ENCODE data around the gene BBS2. TPM values are rescaled to one million over a fixed set of nuclear protein-coding genes. Genes with fewer than 3 reads are reported as not detected.

Gene BBS2
- total RNA-seq, 4 donors from 2014 or later: 55.1 to 98.6 (median 57.4) TPM

DNA sequence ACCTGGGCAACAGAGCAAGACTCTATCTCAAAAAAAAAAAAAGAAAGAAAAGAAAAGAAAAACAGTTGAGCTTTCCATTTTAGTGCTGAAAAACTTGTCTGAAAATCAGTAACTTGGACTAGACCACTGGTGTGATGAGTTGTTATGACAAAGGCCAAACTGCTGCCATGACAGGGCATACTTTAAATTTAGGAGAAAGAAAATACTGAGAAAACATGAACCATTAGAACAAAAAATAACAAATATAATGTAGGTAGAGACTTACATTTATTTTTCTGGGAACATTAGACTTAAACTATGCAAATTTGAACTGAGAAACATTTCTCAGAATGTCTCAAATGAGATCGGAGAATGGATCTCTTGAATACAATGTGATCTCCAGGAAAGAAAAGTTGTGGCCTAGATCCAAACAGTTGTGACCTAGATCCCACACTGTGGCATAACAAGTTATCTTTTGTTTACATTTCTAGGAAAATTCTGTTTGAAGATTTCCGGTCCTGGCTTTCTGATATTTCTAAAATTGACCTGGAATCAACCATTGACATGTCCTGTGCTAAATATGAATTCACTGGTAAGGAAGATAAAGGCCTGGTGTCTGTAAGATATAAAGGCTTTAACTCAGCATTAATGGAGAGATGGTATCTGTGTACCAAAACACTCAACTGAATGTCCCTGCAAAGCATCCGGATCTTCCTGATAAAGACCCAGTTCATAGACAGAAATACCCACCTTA, 57.6 kb downstream of the BBS2 start:
- Histone ChIP-seq H3K4me3 (replicated peaks in 1 of 3) (no peak overlapping the region), H3K27me3 (no peaks in the 10 kb centered on the region), H3K4me1 (no peaks in the 10 kb centered on the region), H3K36me3 (peaks cover 20 to 21% of the 10 kb centered on the region in 2 donors), H3K27ac (no peak overlapping the region), H3K9me3 (no peaks in the 10 kb centered on the region)
- TF ChIP-seq, protein P1, sequence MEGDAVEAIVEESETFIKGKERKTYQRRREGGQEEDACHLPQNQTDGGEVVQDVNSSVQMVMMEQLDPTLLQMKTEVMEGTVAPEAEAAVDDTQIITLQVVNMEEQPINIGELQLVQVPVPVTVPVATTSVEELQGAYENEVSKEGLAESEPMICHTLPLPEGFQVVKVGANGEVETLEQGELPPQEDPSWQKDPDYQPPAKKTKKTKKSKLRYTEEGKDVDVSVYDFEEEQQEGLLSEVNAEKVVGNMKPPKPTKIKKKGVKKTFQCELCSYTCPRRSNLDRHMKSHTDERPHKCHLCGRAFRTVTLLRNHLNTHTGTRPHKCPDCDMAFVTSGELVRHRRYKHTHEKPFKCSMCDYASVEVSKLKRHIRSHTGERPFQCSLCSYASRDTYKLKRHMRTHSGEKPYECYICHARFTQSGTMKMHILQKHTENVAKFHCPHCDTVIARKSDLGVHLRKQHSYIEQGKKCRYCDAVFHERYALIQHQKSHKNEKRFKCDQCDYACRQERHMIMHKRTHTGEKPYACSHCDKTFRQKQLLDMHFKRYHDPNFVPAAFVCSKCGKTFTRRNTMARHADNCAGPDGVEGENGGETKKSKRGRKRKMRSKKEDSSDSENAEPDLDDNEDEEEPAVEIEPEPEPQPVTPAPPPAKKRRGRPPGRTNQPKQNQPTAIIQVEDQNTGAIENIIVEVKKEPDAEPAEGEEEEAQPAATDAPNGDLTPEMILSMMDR (IDR thresholded peaks at IDR 0.05): no peak
- TF ChIP-seq POLR2A (IDR thresholded peaks at IDR 0.05): no peak
- intact Hi-C loops (cut with DNase I): no loop called here
- no peak for DNase-seq
- WGBS, 2 donors: 88 to 89% methylated on average over 3 of the region's 3 CpGs

GRCh38 chr16:56460101-56460500, 59.7 kb downstream of the BBS2 start:
- intact Hi-C loops (cut with DNase I): no loop called here
- WGBS, 2 donors: 91 to 92% methylated on average over 2 of the region's 2 CpGs
- H3K36me3 ChIP-seq: peaks cover 12 to 15% of the 10 kb centered on the region in 2 donors
- no peaks in the 10 kb centered on the region for H3K27me3 ChIP-seq
- no peaks in the 10 kb centered on the region for H3K4me1 ChIP-seq
- TF ChIP-seq, protein P1 (IDR thresholded peaks at IDR 0.05): no peak
- no peak for TF ChIP-seq POLR2A (IDR thresholded peaks at IDR 0.05)
- H3K27ac ChIP-seq: no peak overlapping the region
- H3K4me3 ChIP-seq (replicated peaks in 1 of 3): no peak overlapping the region
- DNase-seq: no peak
- H3K9me3 ChIP-seq: no peaks in the 10 kb centered on the region

DNA sequence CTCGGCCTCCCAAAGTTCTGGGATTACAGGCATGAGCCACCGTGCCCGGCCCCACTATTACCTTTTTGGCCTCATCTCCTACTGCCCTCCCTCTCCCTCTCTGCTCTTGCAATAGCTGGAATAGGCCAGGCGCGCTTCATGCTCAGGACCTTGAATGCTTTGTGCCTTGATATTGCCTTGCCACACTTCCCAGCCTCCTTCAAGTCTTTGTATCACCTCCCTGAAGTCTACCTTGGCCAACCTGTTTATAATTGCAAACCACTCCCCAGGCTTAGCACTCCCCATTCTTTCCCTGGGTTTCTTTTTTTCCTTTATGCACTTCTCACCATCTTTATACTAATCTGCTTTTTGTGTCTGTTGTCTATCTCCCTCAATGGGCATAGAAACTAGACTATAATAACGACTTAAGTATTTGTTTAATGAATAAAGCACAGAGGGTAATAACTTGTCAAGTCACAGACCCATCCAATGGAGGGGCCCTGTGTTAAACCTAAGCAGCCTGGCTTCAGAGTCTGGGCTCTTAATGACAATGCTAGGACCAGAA, 61.8 kb downstream of the BBS2 start:
- intact Hi-C loops (cut with DNase I): no loop called here
- no peak overlapping the region for H3K4me3 ChIP-seq (replicated peaks in 1 of 3)
- peaks cover 12 to 15% of the 10 kb centered on the region in 2 donors for H3K36me3 ChIP-seq
- TF ChIP-seq, protein P1 (IDR thresholded peaks at IDR 0.05): no peak
- TF ChIP-seq POLR2A (IDR thresholded peaks at IDR 0.05): no peak
- H3K27me3 ChIP-seq: no peaks in the 10 kb centered on the region
- peaks cover 0 to 2% of the 10 kb centered on the region in 2 donors for H3K4me1 ChIP-seq
- no peaks in the 10 kb centered on the region for H3K9me3 ChIP-seq
- 93 to 94% methylated on average over 6 of the region's 6 CpGs for WGBS, 2 donors
- DNase-seq: no peak
- no peak overlapping the region for H3K27ac ChIP-seq

GRCh38 chr16:56451753-56452689, 67.8 kb downstream of the BBS2 start:
- Histone ChIP-seq H3K4me3 (replicated peaks in 1 of 3) (peak overlapping the region; percentile 24 to 99 (median 86)), H3K27ac (peak overlapping the region; percentile 55 to 71 (median 71)), H3K9me3 (no peaks in the 10 kb centered on the region), H3K4me1 (peaks cover 22 to 24% of the 10 kb centered on the region in 2 donors), H3K27me3 (no peaks in the 10 kb centered on the region), H3K36me3 (peaks cover 5 to 9% of the 10 kb centered on the region in 2 donors)
- 3 to 6% methylated on average over 31 of the region's 31 CpGs for WGBS, 2 donors
- TF ChIP-seq, protein P1 (IDR thresholded peaks at IDR 0.05): no peak
- TF ChIP-seq POLR2A (IDR thresholded peaks at IDR 0.05): no peak
- DNase-seq: peak; percentile 50 to 51
- intact Hi-C loops (cut with DNase I): no loop called here
